ENCODE results near the gene CPXM1.

DNA sequence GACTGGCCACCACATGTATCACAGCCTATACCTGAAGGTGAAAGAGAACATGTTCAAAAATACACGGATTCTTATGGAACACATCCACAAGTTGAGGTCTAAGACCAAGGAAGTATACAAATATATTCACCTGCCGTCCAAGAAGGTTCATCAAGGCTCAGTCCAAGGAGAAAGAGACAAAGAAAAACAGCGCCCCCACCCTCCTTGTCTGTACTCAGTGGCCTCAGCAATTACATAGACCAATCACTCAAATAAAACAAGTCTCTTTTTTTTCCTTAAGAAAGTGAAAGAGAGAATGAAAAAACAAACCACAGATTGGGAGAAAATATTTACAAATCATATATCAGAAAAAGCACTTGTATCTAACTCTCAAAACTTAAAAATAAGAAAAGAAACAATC lies 19.5 kb downstream of the CPXM1 start:
- TF ChIP-seq CTCF (IDR thresholded peaks at IDR 0.05) (no peak), POLR2A (IDR thresholded peaks at IDR 0.05) (no peak)
